Stimulated activated CD4-positive, alpha-beta T cell treated with anti-CD3 and anti-CD28 coated beads, Interleukin-15, amount 100 ng/mL, for 48 hours (primary cell): ENCODE measurements around the gene MMD.
A peak's percentile ranks its signal among the peaks of the same experiment; 100 is the strongest.
"Not testable (repeated sequence)": the region's sequence is repeated elsewhere in the genome, so short reads cannot be mapped to it uniquely, and the experiment has no call there.

Experiments
- DNase-seq, 2 donors: peaks; one replicate each; pipeline ENCODE4 v3.0.0-alpha.2; 2020; ENCODE audit warnings: low read depth in 2 of 2

The MMD gene

DNA sequence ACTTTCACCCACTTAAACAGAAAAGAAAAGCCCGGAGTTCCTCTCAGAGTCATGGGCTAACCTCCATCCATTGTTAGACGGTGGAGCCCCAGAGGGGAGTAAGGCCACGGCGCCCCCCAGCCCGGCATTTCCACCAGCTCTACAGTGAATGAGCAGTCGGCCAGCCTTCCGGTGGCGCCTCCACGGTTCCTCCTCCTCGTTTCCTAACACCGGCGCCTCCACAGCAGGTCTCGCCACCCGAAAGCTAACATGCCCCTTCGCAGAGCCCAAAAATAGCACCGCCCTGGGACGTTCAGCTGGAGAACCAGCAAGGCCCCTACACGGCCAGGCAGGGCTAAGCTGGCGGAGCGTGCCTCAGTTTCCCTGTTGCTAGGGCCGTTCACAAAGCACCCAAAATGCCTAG, 858 bp downstream of the MMD start:
- DNase-seq, result peak in 1 of 2 donors; percentile 20

DNA sequence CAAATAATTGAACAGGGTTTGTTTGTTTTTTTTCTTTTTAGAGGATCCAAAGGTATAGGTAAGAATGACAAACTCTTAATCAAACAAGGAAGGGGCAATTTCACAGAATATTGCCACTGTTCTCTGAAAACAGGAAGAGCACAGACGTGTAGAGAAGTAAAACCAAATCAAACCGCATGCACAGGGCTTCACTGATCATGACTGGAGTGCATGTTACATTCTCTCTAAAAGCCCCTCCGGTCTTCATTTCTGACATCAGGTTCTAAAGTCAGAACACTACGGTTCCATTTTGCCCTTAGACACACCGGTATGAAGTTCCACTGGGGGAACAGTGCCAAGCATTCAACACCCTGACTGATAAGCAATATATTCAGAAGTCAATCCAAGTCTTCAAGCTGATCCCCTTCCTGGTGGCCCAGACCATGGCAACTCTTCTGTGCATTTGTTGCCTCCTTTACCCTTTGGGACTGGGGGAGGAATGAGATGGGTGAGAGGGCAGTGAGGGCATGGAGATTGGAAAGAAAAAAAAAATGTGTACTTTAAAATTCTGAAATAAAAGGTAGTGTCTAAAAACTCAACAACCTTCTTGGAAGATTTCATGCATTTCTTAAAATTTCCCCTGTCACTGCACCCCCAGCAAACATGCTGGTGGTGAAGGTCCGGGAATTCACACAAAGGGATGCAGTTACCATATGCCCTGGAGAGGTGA, 1.4 kb downstream of the MMD start:
- DNase-seq, result no peak

DNA sequence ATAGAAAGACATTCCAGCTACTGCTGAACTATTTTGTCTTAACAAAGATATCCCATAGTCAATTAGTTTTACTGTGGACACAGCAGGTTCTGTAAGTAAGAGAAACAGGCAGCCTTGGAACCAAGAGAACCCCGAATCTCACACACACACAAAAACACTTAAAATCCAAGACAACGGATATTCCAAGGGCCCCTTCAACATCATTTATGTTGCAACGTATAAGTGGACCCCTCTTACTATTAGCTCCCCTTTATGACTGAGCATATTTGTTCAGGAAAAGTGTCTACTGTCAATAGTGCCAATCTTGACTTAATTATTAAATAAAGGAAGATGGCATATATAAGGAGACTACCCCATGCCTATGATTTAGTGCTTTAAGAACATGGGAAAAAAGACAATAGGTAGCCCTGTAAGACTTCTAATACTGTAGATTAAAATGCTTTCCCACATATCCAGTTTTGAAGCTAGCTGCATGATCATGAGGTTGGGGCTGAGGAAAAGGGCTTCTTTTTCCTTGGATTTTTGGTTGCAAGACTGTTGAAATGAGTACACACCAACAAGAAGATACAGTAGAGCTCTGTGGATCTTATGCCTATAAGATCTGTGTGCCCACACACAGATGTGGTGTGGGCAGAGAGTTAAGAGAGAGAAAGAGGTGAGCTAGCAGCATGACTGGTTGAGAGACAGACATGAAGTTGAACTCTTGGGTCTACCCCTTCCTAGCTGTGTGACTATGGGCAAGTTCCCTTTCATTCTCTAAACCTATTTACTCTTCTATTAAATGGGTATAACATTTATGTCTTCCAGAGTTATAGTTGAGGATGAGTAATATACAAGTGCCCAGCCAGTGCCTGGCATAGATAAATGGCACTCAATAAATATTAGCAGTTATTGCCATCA, 3.0 kb downstream of the MMD start:
- DNase-seq, result no peak

DNA sequence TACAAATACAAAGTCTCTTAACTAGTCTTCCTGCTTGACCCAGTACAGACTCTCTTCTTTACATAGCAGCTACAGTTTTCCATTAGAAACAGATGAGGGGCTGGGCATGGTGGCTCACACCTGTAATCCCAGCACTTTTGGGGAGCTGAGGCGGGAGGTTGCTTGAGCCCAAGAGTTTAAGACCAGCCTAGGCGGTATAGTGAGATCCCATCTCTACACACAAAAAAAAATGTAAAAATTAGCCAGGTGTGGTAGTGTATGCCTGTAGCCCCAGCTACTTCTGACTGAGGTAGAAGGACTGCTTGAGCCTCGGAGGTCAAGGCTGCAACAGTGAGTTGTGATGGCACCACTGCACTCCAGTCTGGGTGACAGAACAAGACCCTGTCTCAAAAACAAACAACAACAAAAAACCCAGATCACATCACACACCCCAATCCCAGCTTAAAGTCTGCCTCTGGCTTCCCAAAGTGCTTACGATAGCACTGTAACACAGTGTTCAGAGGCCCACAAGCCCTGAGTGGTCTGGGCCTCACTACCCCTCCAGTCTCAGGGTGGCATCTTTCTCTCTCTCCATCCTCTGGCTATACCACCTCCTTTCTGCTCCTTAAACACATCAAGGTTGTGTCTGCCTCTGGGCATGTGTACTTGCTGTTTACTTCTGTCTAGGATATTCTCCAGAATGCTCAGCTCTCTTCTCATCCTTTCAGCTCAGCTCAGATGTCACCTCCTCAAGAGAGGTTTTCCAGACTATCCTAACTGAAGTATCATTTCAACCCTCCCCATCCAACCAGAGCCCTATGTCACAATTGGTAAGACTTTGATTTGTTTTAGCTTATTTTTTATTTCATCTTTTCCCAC, 4.0 kb downstream of the MMD start:
- no peak for DNase-seq

DNA sequence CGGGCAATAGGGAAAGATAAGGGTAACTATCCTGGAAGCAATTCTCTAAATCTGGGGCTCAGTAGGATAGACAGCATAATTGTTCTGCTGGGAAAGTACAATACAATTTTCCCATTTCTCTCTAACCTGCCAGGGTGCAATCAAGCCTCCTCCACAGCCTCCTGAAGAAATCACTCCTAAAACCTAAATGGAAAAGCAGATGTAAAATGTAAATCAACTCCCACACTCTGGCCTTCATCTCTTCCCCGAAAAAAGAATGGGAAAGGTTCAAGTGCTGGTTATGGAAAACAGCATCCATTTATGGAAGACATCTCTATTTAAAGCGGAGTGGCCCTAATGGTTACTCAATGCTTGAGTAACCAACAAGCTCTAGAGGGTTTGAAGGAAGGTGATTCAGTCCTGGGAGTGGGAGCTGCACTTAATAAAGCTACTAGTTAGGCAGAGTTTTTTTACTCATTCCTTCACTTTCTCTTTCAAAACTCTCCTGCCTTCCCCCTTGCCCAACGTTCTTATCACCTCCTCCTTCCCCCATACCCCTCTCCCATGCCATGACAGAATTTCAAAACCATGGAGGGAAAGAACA, 5.1 kb downstream of the MMD start:
- no peak for DNase-seq

DNA sequence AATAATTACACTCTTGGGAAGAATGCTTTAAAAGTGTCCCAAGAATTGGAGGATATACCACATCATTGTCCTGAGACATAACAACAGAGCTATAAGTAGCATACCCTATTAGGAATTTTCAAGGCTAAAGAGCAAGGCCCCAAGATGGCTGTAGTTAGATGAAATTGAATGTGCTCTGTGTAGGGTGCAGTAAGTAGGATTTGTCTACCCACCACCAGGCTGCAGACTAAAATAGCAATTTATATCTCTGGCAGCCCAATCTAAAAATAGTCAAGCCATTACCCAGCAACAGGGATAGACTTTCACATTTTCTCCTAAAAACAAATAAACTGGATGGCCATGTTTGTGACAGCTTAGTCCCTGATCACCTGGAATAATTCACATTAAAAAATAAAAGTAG, 5.6 kb downstream of the MMD start:
- DNase-seq, result no peak

DNA sequence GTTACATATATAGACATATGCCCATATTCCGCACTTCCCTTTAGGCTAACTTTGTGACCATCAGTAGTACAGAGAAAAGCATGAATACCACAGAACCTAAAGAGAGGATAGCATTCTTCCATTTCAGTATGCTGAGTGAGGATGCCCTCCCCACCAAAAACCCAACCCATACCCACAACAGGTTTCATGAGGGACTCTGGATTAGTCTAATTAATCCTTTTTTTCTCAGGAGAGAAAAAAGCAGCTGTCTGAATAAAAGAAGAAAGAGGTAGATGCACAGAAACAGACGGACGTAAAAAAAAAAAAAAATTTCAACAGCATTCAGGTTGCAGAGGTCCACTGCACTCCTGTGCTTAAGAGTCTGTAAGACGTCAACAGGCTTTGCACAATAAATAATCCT, 6.7 kb downstream of the MMD start:
- no peak for DNase-seq

DNA sequence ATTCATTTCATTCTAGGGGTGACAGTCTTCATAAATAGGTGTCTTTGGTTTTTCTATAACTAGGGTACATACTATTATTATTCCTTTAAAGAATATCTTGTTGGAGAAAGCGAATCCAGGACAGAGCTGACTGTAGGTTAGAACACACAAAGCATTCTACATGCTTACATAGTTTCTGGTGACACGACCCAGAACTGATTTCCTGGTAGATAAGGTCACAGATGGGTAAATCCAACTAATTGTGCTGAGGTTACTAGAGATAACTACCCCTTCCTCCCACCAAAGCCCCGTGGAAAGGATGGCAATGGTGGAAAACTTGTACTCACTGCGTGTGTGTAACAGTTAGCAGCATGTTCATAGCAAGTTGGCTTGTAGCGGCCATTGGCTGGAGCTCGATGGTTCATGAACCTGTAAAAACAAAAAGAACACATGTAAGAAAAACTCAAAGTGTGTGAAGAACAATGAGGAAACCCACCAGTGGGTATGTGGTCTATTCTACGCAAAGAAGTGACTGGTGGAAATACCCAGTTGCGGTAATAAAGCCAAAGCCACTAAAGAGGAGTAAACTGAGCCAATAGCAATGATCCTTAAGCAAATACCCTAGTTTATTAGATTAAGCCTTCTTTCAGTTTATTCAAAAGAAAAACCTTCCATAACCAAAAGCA, 7.7 kb downstream of the MMD start:
- no peak for DNase-seq

DNA sequence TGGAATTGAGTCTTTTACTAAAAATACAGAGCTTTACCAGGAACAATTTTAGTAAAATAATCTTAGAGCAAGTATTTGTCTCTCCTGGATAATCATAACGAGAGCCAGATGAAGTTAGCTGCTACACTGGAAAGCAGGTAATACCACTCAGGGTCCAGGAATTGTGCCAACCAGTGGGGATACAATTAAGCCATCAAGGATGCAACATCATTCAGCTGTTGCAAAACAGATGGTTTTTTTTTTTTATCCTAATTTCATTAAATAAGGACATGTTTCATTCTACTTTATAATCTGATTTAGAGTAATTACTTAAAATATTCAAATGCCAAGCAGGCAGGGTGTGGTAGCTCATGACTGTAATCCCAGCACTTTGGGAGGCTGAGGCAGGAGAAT, 10.2 kb downstream of the MMD start:
- no peak for DNase-seq

DNA sequence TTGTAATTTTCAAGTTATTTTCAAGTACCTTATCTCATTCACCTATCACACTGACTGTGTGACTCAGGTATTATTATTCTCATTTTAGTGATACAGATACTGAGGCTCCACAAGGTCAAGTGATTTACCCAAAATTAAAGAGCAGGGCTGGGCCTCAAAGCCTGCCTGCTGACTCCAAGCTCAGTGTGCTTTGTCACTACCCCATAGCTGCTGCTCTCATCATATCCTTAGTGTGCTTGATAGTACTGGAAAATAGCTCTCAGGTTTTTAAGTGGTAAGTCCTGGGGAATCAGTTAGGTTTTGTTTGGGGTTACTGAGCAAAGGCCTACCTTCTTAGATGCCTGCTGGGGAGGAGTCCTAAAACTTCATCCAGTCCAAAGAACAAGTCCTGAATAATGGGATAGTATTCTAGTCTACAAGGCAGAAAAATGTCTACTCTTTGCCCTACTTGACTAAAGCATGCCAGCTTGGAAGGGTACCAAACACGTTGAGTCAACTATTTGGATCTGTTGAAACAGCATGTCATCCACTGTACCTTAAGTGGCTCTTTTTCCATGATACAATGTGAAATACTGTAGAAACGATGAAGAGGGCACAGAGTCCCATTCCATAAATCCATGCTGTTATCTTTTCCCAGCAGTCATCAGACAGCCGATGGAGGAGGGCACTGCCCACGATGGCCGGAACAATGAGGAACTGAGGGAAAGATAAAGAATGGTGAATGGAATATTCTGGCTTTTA, 10.7 kb downstream of the MMD start:
- no peak for DNase-seq

DNA sequence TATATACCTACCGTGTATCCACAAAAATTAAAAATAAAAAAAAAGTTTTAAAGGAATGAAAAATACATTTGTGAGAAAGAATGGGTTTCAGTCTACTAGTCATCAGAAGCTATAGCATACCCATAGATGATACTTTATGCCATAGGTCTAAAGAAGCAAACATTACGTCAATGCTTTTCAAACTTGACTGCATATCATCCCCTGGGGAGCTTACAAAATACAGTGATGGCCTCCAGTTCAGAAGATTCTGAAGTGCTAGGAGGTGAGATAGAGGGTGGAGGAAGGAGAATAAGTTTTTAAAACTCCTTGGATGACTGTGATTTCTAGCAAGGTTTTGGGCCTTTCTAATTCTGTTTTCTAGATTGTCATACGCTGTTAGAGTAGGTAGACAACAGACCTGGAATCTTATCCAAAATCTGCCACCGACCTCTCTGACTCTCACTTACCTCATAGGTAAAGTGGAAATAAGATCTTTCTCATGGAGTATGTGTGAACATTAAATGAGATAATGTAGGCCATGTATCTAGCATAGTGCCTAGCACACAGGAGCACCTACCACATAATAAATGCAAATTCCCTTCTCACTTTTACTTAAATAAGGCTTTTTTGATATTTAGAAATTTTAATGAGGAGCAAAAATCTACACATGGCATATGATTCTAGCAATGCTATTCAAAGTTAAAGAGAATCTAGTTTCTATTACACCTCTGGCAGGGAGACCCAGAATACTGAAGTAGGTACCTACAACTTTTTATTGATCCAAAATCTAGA, 12.4 kb downstream of the MMD start:
- no peak for DNase-seq

DNA sequence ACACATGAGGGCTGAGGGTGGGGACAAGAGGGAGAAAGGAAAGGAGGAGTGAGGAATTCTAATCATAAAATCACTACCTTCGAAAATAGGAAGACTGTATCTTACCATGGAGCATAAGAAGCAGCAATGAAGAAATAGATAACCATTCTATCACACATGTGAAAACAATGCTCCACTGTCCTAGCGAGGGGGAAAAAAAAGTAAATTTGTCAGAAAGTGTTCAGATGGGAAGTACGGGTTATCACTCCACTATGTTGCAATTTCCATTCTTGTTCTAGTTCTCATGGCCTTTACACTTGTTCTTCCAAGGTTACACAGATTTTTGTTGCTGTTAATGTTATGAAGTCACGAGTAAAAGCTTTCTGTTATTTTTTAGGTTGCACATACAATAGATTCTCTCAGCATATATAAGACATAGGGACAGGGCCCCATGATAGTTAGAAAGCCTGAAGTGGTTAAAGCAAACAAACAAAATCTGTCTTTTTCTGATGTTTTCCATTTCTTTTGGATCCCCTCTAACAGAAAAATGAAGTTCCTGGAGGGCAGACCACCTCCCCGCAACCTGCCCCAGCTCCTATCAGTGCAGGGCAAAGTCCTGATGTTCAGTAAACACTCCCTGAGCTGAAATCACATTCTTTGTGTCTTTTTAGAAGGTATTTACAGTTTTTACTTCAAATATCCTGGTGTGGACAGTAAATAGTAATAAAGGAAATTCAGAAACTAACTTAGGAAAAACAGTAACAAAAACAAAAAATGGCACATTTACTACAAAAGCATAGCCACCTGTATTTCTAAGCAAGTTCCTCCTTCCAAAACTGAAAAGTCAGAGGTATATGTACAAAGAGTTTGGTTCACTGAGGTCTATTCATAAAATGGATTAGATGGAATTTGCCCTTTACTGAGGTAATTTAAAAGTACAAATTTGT, 13.7 kb downstream of the MMD start:
- no peak for DNase-seq

DNA sequence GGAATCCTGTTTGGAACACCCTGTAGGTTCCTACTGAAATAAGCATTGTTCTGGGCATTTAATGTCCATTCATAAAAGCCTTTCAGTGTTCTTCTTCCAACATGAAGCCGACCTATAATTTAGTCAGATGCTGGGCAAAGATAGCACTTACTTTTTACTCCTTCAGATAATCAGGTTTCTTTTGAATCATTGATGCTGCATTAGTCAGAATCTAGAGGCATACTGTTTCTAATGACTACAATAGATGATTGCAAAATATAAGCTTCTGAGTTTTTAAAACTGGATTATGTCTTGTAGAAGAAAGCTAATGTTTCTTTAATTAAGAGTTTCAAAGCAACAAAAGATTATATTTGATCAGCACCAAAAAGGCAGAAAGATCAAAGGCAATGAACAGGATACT, 16.0 kb downstream of the MMD start:
- DNase-seq, result no peak

DNA sequence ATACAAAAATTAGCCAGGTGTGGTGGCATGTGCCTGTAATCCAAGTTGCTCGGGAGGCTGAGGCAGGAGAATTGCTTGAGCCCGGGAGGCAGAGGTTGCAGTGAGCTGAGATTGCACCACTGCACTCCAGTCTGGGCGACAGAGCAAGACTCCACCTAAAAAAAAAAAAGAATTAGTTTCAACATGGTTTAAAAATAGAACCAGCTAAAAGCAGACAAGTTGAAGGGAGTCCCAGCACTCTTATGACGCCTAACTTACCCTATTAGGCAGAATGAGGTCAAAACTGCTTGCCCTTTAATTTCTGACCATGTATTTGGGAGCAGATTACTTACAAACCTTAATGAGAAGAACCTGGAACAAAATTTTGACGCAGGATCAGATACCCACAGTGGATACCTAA, 17.4 kb downstream of the MMD start:
- not testable (repeated sequence) for DNase-seq

DNA sequence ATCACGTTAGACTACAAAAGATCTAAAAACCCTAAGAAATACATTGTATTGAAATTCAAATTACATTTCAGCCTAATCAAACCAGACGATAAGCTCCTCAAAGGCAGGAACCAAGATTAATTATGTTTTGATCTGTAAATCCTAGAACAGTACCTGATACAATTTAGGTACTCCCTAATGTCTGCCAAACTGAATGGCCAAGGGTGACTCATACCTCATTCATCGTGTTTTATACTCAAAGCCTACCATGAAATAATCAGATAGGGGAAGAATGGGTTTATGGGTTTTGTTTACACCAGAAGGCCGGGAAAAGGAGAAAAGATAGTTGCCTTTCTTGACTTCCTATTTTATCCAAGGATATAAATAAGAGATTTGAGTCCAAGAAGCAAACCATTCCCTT, 19.3 kb downstream of the MMD start:
- no peak for DNase-seq

DNA sequence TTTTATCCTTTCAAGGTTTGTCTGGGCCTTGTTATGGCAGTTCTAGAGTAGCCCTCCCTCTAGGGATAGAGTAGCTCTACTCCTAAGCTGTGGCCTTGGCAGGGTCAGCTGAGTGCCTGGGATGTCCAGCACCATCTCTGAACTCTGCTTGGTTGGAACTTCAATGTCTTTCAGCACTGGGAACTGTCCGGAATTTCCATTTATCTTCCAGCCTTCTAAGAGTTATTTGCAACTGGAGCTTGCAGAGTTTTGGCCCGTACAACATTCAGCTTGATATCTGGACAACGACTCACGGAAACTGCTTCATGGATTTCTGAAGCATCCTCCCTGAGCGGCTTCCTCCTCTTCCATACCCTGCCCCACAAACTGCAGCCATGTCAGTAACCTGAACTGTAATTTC, 22.9 kb downstream of the MMD start:
- DNase-seq, result no peak

DNA sequence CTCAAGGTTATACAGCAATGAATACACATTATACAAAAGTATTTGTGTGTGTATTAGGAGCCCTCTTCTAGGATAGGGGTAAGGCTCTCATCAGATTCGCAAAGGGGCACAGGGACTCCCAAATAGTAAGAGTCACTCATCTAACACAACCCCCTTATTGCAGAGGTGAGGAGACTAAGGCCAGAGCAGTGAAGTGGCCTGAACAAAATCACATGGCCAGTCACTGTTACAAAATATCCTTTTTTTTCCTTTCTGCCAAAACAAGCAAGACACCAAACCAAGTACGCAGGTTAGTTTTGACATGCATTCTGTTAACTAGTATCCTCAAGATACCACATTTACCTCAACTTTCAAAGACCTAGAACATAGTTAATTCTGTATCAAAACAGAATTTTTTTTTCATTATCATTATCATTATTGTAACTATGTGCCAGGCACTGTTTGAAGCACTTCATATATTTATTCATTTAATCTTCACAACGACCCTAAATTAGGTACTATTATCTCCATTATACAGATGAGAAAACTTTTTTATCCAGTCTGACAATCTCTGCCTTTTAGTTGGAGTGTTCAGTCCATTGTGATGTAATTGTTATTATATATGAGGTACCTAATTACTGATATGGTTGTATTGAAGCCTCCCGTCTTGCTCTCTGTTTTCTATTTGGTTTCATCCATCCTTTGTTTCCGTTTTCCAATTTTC, 25.7 kb downstream of the MMD start:
- DNase-seq, result no peak

DNA sequence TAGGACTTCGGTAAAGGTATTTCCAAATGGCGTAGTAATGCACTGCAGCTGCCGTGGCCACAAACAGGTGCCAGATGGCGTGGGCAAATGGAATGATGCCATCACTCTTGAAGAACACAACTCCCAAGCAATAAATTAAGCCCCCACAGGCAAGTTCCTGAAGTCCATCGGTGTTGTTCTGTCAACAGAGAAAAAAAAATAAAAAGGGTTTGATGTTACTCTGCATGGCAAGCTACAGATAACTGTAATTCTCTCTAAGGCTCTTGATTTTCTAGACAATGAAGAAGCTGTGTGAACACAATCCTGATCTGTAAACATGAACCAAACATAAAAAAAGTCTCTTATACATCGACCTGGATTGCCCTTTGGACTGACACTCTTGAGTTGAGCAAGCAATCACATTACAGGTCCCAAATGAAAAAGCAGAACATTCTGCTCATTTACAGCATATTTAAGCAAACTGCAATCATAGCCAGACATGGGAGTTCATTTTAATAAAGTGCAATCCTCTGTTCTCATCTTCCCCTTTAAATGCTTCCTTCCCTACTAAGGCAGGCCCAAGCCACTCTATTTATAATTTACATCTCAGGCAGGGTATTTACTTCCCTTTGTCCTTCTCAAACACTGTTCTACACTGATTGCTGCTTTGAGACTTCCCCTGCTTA, 27.1 kb downstream of the MMD start:
- DNase-seq, result no peak
